ENCODE data around the gene PSORS1C2. TPM values are rescaled to one million over a fixed set of nuclear protein-coding genes. Genes with fewer than 3 reads are reported as not detected.

PSORS1C2 gene
- total RNA-seq, 1 donor from 2014 or later = not detected

- no peak for TF ChIP-seq CTCF (conservative IDR thresholded peaks at IDR 0.05)
- H3K27ac Mint-ChIP-seq = no peak overlapping the region
- no peak overlapping the region for H3K4me3 Mint-ChIP-seq
- no peaks in the 10 kb centered on the region for H3K36me3 Mint-ChIP-seq
- DNase-seq (ENCODE audit: extremely low spot score, unreplicated experiment) = no peak
- peaks cover 5% of the 10 kb centered on the region for H3K4me1 Mint-ChIP-seq (ENCODE audit: unreplicated experiment)
- H3K27me3 Mint-ChIP-seq = peaks cover 23% of the 10 kb centered on the region
- H3K9me3 Mint-ChIP-seq = no peaks in the 10 kb centered on the region
Observed at GRCh38 chr6:31129130-31129529, 9.7 kb downstream of the PSORS1C2 start.

GRCh38 chr6:31128093-31128676 is 10.7 kb downstream of the PSORS1C2 start:
- H3K4me1 Mint-ChIP-seq (ENCODE audit: unreplicated experiment) = peaks cover 5% of the 10 kb centered on the region
- peak overlapping the region; percentile 52 for H3K27ac Mint-ChIP-seq
- no peak overlapping the region for H3K4me3 Mint-ChIP-seq
- peaks cover 31% of the 10 kb centered on the region for H3K27me3 Mint-ChIP-seq
- H3K36me3 Mint-ChIP-seq = no peaks in the 10 kb centered on the region
- DNase-seq (ENCODE audit: extremely low spot score, unreplicated experiment) = no peak
- H3K9me3 Mint-ChIP-seq = no peaks in the 10 kb centered on the region
- TF ChIP-seq CTCF (conservative IDR thresholded peaks at IDR 0.05) = peak; percentile 88

GRCh38 chr6:31126396-31127175 is 12.3 kb downstream of the PSORS1C2 start:
- no peak overlapping the region for H3K27ac Mint-ChIP-seq
- H3K9me3 Mint-ChIP-seq = no peaks in the 10 kb centered on the region
- H3K4me1 Mint-ChIP-seq (ENCODE audit: unreplicated experiment) = peaks cover 5% of the 10 kb centered on the region
- no peaks in the 10 kb centered on the region for H3K36me3 Mint-ChIP-seq
- no peak for DNase-seq (ENCODE audit: extremely low spot score, unreplicated experiment)
- peaks cover 36% of the 10 kb centered on the region for H3K27me3 Mint-ChIP-seq
- H3K4me3 Mint-ChIP-seq = no peak overlapping the region
- TF ChIP-seq CTCF (conservative IDR thresholded peaks at IDR 0.05) = no peak

GRCh38 chr6:31125586-31126363 is 13.1 kb downstream of the PSORS1C2 start:
- Mint-ChIP-seq H3K36me3 (no peaks in the 10 kb centered on the region), H3K4me1 (ENCODE audit: unreplicated experiment) (peaks cover 5% of the 10 kb centered on the region), H3K4me3 (no peak overlapping the region), H3K27ac (no peak overlapping the region), H3K27me3 (peaks cover 37% of the 10 kb centered on the region), H3K9me3 (no peaks in the 10 kb centered on the region)
- no peak for DNase-seq (ENCODE audit: extremely low spot score, unreplicated experiment)
- no peak for TF ChIP-seq CTCF (conservative IDR thresholded peaks at IDR 0.05)

GRCh38 chr6:31125162-31125561 is 13.7 kb downstream of the PSORS1C2 start:
- Mint-ChIP-seq H3K4me1 (ENCODE audit: unreplicated experiment) (peaks cover 5% of the 10 kb centered on the region), H3K4me3 (no peak overlapping the region)

More at GRCh38 chr6:31125162-31125561, 13.7 kb downstream of the PSORS1C2 start:
- DNase-seq (ENCODE audit: extremely low spot score, unreplicated experiment) = no peak
- Mint-ChIP-seq H3K9me3 (no peaks in the 10 kb centered on the region), H3K27ac (no peak overlapping the region), H3K27me3 (peaks cover 37% of the 10 kb centered on the region), H3K36me3 (no peaks in the 10 kb centered on the region)
- no peak for TF ChIP-seq CTCF (conservative IDR thresholded peaks at IDR 0.05)

All from type B pancreatic cell (in vitro differentiated cells).